Measurements from ENCODE around the gene PLCB3.

Gene PLCB3

DNA sequence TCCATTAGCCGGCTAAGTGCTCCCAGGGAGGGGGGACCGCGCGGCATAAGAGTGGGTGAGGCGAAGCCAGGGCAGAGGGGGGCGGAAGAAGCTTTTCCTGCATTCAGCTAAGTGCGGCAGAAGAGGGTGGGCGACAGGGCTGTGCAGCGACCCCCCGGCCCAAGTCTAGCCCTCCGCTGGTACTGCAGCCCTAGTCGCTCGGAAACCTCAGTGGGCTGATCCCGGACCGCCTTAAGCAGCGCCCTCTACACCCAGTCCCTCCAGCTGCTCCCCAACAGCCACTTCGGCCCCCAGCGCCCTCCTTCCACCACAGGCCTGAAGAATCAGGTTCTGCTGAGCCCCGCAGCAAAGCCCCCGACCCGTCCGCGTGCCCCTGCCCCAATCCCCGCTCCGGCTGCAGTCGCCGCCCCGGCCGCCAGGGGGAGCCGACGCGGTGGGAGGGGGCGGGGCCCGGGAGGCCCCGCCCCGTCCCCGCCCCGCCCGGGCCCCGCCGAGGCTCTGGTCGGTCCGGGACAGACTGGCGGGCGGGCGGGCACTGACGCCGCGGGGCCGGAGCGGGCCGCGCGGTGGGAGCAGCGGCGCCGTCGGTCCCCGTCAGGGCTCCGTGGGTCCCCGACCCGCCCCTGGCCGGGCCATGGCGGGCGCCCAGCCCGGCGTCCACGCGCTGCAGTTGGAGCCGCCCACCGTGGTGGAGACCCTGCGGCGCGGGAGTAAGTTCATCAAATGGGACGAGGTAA, at the start of gene PLCB3:
TSS of gene PLCB3 (plus strand) at position 515 of the 737 bp plus-strand sequence. CDS start at position 635, 120 bp downstream.
- peak in 8 of 14 donors; percentile 19 to 80 (median 43) for DNase-seq

DNA sequence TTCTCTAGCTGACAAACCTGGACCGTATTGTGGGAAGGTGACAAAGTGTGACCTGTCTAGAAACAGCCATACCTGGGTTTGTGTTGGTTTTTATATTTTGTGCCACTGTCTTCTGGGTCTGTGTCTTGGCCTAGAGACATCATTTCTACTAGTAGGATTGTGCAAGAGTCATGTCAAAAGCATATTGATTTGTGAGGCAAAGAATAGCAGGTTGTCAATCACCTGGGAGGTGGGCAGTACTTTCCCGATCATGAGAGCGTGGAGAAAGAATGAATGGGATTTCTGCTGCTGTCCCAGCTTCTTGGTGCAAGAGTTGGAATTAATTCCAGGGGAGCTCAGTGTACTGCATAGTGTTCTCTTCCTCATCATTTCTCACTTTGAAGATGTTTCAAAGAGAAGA, 49.8 kb upstream of the PLCB3 start:
- no peak for DNase-seq

DNA sequence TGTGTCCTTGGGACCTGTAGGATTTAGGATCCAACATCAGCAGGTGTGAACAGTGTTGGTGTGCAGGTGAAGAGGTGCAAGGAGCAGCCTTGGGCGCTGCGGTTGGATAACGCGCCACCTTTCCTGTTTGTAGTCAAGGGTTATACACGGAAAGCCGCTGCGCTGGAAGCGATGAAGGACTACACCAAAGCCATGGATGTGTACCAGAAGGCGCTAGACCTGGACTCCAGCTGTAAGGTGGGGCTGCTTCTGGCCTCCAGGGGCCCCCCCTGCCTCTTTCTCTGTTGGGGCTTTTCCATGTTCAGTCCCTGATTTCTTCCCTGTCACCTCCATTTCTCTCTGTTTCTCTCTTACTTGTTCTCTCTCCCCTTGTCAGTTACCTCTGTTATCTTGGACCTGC, 48.3 kb upstream of the PLCB3 start:
- no peak for DNase-seq

DNA sequence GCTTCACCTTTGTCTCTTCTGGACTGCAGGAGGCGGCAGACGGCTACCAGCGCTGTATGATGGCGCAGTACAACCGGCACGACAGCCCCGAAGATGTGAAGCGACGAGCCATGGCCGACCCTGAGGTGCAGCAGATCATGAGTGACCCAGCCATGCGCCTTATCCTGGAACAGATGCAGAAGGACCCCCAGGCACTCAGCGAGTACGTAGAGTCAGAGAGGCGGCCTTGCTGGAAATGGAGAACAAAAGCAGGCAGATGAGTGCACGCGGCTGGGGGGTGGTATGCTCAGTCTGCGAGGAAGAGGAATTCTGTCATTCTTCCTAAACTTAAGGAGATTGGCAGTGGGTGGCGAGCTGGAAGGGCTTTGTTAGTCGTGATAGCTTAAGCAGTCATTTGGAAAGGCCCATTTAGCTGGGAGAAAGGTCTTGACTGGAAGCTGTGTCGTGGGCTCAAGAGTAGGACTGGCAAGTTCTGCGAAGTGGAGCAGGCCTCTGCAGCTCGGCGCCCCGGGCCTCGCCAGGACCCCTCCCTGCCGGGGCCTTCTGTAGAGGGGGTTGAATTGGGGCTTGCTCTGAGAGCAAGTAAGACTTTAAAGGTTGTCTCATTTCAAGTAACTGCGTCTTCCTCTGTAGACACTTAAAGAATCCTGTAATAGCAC, 47.8 kb upstream of the PLCB3 start:
- DNase-seq = no peak

DNA sequence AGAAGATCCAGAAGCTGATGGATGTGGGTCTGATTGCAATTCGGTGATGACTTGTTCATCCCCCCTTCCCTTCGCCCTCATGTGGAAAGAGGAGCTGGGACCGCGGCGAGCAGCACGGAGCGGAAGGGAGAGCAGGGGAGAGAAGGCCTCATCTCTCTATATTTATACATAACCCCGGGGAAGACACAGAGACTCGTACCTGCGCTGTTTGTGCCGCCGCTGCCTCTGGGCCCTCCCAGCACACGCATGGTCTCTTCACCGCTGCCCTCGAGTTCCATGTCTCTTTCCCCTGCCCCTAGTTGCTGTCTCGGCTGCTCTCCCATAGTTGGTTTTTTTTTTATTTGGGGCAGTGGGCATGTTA, 47.3 kb upstream of the PLCB3 start:
- DNase-seq = no peak

DNA sequence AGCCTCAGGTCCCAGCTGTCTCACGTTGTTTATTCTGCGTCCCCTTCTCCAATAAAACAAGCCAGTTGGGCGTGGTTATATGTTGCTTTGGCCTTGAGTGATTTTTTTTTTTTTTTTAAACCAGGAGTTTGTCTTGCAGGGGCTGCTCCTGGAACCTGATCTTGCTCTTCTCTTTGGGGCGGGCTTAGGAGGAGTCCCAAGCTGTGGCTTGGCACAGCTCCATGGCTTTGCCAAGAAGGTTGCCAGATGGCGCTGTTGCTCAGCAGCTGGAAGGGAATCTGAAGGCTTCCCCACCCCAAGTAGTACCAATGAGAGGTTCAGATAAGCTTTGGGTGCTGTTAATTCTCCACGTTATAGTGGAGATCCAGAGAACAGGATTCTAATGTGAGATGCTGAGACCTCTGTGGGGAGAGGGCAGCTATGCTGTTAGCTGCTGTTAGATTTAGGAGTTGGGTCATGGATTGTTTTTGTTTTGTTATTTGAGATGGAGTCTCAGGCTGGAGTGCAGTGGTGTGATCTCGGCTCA, 46.8 kb upstream of the PLCB3 start:
- DNase-seq = peak in 12 of 14 donors; percentile 19 to 71 (median 46)

DNA sequence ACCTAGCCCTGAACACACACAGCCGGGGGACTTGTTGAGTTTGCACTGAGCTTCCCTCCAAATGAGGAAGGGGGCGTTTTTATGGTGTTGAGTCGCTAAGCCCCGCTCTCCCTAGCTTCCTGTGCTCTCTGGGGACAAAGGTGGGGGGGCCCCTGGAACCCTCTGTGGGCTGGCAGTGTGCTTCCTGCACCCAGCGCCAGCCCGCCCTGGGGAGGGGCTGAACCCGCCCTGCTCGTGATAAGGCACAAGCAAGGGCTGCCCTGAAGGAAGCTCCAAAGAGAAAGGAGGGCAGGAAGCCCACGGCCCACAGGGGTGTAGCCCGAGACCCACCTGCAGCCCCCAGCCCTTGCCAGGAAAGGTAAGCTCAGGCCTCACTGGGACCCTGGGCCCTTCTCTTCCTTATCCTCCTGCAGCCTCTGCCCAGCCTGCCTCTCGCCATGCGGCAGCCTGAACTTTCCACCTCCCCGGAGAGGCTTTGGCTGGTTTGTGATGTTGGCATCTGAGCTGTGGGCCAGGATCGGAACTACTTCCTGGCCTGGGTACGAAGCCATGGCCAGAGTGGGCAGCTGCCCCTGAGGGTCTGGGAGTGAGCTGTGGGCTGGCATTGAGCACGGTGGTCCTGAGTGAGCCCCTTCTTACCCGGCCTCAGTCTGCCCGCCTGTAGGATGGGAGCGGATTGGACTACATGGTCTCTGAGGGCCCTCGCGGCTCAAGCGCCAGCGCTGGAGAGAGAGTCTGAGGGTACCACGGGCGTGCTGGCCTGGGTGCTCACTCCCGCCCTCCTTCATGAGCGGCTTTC, 44.7 kb upstream of the PLCB3 start, which contains the start of gene FERMT3:
TSS of gene FERMT3 (plus strand) at position 265 of the 799 bp plus-strand sequence. CDS start 644 bp downstream, outside the sequence.
- peak in 5 of 14 donors; percentile 14 to 50 (median 35) for DNase-seq

DNA sequence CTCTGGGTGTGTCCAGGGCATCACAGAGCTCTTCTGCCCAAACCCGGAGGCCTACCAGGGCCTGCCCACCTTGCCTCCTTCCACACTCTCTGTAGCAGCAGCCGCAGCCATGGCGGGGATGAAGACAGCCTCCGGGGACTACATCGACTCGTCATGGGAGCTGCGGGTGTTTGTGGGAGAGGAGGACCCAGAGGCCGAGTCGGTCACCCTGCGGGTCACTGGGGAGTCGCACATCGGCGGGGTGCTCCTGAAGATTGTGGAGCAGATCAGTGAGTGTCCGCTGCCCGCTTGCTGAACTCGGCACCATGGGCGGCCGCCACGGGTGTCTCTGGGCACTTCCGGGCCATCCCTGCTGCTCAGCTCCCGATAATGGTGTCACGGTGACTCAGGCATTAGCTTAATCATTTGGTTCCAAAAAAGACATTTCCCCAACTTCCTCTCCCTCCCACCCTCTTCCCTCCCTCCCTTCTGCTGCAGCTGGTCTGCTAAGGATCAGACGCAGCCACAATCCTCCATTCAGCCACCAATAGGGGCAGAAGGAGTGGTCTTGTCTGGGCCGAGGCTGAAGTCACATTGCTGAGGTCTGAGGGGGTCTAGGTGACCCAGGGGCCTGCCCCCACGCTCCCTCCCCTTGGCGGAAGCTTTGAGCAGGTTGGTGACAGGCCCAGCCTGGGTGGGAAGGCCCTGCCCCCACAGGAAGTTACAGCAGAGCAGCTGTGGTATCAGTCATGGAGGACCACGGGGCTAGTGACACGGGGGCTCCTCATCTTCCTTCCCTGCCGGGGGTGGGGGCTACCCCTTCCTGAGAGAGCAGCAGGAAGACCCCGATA, 43.9 kb upstream of the PLCB3 start:
- peak in 5 of 14 donors; percentile 30 to 52 (median 39) for DNase-seq

DNA sequence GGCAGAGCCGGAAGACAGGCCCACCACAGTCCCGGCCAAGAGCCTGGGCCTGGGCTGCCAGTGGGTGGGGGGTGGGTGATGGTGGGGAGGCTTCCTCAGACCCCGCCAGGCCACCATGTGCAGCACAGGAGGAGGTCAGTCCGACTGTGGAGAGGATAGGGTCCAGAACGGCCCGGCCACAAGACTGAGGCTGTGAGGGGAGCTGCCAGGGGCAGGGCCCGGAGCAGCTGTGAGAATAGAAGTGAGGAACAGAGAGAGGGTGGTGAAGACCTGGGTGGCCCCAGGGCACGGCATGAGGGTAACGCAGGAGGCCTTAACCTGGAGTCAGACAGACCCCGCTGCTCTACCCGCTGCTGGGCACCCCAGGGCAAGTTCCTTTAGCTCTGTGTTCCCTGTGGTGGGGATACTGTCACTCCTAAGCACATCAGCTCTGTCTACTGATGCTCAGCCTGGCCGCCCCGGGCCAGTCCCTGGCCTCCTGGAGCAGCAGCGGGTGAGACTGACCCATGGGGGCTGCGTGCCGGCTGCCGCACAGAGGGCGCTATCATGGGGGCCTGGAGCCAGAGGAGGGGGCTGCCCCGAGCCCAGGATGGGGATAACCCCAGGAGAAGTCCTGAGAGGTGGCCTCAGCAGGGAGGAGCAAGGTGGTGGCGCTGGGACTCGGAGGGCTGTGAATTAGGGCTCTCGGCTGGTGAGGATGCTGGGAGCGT, 43.1 kb upstream of the PLCB3 start:
- DNase-seq = no peak

DNA sequence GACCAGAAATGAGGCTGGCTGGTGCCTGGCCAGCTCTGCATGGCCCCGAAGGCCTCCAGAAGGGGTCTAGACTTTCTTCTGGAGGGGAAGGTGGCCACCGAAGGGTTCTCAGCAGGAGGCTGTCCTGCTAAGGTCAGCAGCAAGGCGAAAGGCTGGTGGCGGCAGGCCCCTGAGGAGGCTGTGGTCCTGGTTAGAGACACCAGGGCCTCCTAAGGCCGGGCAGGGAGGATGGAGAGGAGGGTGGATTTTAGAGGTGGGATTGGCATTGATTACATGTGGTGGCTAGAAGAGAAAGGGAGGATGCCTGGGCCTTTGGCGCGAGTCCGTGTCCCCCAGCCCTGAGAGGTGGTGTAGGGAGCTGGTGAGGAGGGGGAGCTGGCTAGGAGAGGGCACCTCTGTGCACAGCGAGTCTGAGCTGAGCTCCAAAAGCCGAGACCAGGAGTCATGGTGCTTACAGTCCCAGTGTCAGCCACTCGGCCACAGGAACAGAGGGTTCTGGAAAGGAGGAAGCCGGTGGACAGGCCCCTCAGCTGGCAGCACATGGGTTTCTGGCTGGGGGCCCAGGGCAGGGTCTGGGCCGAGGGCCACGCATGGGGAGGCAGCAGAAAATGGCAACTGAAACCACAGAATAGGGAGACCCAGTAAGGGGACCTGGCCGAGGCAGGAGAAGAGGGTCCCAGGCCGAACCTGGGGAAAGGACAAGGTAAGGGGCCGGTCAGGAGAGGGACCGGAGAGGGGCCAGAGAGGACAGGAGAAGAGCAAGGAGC, 42.4 kb upstream of the PLCB3 start:
- DNase-seq = peak in 4 of 14 donors; percentile 21 to 51 (median 44)

DNA sequence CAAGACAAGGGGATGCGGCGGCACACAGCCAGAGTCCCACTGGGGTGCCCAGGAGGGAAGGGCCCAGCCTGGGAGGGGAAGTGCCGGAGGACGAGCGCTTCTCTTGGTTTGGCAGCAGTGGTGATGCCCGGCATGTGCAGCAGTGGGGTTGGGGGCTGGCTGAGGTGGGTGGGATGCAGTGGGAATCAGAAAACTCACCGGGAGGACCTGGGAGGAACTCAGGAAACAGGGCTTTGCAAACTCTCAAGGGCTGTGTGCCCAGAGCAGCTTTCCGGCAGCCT, 41.8 kb upstream of the PLCB3 start:
- no peak for DNase-seq

DNA sequence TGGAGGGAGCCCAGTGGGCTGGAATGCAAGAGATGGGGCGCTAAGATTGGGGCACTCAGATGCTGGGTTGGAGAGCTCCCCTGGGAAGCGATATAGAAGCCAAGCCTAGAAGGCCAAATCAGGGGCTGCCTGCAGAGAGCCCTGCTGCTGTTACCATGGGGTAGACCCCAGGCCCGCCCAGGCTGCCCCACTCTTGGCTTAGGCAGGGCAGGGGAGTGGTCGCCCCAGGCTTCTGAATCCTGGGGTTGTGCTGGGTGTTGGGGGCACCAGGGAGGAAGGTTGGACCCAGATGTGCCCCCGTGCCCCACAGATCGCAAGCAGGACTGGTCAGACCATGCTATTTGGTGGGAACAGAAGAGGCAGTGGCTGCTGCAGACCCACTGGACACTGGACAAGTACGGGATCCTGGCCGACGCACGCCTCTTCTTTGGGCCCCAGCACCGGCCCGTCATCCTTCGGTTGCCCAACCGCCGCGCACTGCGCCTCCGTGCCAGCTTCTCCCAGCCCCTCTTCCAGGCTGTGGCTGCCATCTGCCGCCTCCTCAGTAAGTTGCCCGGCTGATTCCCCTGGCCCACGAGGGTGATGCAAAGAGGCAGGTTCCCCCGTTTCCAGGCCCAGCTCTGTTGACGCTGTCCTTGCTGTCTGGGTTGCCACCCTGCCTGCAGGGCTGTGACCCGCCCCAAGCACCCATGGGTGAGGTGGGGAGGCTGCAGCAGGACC, 40.9 kb upstream of the PLCB3 start:
- peak in 1 of 14 donors; percentile 29 for DNase-seq

DNA sequence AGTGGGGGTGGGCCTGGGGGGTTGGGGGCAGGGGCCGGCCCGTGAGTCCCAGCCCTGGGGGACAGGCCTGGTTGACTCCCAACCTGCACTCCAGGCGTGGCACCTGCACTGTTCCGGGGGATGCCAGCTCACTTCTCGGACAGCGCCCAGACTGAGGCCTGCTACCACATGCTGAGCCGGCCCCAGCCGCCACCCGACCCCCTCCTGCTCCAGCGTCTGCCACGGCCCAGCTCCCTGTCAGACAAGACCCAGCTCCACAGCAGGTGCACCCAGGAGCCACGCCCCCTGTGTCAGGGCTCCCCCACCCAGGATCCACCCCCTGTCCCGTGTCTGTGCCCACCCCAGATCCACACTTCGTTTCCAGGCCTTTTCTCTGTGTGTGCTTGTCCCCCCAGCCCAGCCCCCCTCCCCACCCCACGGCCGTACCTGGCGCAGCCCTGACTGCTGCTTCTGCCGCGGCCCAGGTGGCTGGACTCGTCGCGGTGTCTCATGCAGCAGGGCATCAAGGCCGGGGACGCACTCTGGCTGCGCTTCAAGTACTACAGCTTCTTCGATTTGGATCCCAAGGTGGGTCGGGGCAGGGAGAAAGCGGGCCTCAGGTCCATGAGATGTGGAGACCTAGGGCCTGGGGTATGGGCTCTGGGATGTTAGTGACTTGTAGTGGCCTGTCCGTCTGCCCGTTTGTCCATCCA, 40.0 kb upstream of the PLCB3 start:
- no peak for DNase-seq

DNA sequence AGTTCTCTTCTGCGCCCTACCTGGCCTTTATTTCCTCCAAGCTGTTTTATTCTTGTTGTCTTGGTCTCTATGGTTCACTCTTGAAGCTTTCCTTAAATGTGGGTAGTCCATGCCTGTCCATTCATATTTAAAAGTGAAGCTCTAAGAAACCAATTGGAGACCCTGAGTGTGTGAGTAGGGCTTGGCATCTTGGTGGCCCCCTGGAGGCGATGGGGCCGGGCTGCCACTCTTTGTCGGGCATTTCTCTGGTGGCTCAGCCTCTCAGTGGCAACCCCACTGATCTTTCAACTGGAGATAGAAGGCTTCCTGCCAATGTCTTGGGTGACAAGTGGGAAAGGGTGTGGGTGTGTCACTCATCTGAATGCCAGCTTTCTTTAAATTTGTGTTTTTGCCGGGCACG, 34.5 kb upstream of the PLCB3 start:
- no peak for DNase-seq

DNA sequence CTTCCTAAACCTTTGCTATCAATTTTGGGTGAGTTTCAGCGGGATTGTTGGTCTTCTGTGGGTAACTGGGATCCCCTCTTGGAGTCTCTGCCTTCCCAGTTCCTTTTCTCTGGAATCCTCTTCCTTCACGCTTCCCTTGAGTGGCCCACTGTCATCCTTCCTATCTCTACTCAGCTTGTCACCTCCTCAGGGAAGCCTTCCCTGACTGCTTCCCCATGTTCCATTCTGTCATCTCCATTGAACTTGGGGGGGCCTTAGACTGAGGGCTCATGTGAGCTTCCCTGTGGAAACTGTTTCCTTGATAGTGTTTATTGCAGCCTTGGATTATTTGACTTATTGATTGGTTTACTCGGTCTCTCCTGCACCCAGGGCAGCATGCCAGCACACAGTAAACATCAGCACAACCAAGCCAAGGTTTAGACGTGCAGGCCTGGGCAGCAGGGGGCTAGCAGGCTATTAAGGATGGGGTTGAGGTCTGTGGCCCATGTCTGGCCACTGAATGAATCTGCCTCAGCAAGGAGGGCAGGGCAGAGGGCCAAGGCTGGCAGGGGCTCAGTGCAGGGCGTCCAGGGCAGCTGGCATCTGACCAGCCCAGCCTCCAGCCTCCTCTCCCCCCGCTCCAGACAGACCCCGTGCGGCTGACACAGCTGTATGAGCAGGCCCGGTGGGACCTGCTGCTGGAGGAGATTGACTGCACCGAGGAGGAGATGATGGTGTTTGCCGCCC, 32.5 kb upstream of the PLCB3 start:
- DNase-seq = no peak

DNA sequence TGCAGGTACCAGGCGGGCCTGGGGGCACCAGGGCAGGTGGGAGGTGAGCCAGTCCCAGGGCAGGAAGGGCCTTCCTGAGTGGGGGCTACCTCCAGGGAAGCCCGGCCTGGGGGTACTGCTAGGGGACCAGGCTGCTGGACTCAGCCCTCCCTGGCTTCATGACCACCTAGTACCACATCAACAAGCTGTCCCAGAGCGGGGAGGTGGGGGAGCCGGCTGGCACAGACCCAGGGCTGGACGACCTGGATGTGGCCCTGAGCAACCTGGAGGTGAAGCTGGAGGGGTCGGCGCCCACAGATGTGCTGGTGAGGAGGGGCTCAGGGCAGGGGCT, 32.0 kb upstream of the PLCB3 start:
- DNase-seq = no peak

DNA sequence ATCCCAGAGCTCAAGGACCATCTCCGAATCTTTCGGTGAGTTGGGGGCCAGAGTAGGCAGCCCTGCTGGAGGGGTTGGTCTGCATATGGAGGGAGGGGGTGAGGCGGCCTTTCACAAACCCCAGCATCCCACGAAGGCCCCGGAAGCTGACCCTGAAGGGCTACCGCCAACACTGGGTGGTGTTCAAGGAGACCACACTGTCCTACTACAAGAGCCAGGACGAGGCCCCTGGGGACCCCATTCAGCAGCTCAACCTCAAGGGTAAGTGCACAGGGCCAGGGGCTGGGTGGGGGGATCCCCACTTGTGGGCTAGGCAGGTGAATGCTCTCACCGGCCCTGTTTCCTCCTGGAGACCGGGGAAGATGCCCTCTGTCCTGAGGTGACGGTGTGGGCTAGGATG, 31.6 kb upstream of the PLCB3 start:
- DNase-seq = no peak

DNA sequence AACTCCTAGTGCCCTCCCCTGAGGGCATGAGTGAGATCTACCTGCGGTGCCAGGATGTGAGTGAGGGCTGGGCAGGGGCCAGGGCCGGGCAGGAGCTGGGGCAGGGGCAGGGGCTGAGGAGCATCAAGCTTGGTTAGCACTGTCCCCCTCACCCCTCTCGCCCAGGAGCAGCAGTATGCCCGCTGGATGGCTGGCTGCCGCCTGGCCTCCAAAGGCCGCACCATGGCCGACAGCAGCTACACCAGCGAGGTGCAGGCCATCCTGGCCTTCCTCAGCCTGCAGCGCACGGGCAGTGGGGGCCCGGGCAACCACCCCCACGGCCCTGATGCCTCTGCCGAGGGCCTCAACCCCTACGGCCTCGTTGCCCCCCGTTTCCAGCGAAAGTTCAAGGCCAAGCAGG, 31.1 kb upstream of the PLCB3 start:
- no peak for DNase-seq

DNA sequence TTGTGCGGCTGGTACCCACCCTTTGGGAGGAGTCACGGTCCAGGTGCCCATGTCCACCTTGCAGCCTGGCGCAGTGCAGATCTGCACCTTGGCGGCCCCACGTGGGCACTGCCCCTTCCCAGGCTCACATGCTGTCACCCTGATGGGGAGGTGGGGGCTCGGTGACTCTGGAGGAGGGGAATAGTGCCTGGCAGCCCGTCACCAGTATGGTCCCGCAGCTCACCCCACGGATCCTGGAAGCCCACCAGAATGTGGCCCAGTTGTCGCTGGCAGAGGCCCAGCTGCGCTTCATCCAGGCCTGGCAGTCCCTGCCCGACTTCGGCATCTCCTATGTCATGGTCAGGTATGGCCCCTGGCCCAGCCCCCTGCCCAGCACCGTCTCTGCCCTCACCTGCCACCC, 30.5 kb upstream of the PLCB3 start:
- no peak for DNase-seq
